B cell (primary cell): ENCODE data around the gene C1QTNF12. TPM values are rescaled to one million over a fixed set of nuclear protein-coding genes. Genes with fewer than 3 reads are reported as not detected.

ENCODE experiments used
- ATAC-seq: fragments of 200-7000 bp; cut with Tn5 transposase; one replicate; pipeline ENCODE4 v1.10.0; 2021; ENCODE audit warnings: low read depth, mild to moderate bottlenecking, moderate number of reproducible peaks, moderate library complexity
- CTCF ChIA-PET: fragments of 350-600 bp; sonication (Branson Sonifier 250); formaldehyde crosslinking; loops from one replicate; lab custom pipeline; 2021; ENCODE audit warnings: antibody characterized with exemption, inconsistent platforms; lab: Charles Lee
- POLR2A ChIA-PET: fragments of 350-600 bp; sonication (Branson Sonifier 250); formaldehyde crosslinking; loops from one replicate; lab custom pipeline; 2021; ENCODE audit warnings: antibody characterized with exemption; lab: Charles Lee
- DNase-seq: peaks from one replicate; pipeline ENCODE4 v3.0.0; 2013
- H2AFZ ChIP-seq: 2 replicates; pipeline ENCODE4 v1.6.1; 2012; ENCODE audit warnings: mild to moderate bottlenecking, low read depth, low read length; ENCODE audit not compliant: insufficient read depth, poor library complexity, severe bottlenecking
- H3K27ac ChIP-seq, 2 donors: 1 replicate in 1 of 2; 2 replicates in 1 of 2; pipeline ENCODE4 v1.5.1; 2012 to 2013; ENCODE audit warnings: low read length in 2 of 2, mild to moderate bottlenecking in 2 of 2, moderate library complexity in 1 of 2
- H3K27me3 ChIP-seq, 4 experiments: fragments of 200-600 bp in 1 of 4; sonication (generic) in 1 of 4; replicated peaks in 1 of 4; 1 replicate in 2 of 4; 2 replicates in 2 of 4; pipeline versions ENCODE4 v1.6.1 to v1.7.0; 2013 to 2016; ENCODE audit warnings: low read length in 3 of 4, mild to moderate bottlenecking in 2 of 4, mixed read lengths in 1 of 4, moderate library complexity in 1 of 4; ENCODE audit not compliant: insufficient read depth in 4 of 4, control insufficient read depth in 3 of 4; ENCODE audit errors: control extremely low read depth in 1 of 4
- H3K36me3 ChIP-seq, 2 experiments: replicated peaks in 1 of 2; 1 replicate in 1 of 2; 2 replicates in 1 of 2; pipeline versions ENCODE4 v1.6.1 to v1.7.1; 2013; ENCODE audit warnings: low read length in 1 of 2; ENCODE audit not compliant: insufficient read depth in 2 of 2, control insufficient read depth in 1 of 2; ENCODE audit errors: control extremely low read depth in 1 of 2, extremely low read depth in 1 of 2
- H3K4me1 ChIP-seq, 2 donors: fragments of 200-600 bp in 1 of 2; sonication (generic) in 1 of 2; 1 replicate in 1 of 2; 2 replicates in 1 of 2; pipeline versions ENCODE4 v1.5.1 to v1.6.1; 2013 to 2017; ENCODE audit warnings: low read length in 2 of 2; ENCODE audit not compliant: control insufficient read depth in 2 of 2, insufficient read depth in 2 of 2
- H3K4me2 ChIP-seq: replicated peaks from 2 replicates; pipeline ENCODE3; 2012; ENCODE audit warnings: mild to moderate bottlenecking, low read depth, low read length; ENCODE audit not compliant: poor library complexity, severe bottlenecking
- H3K4me3 ChIP-seq, 5 experiments: fragments of 200-600 bp in 1 of 5; sonication (generic) in 1 of 5; 1 replicate in 3 of 5; 2 replicates in 2 of 5; pipeline versions ENCODE4 v1.5.1 to v1.7.0; 2011 to 2016; ENCODE audit warnings: low read length in 4 of 5, mild to moderate bottlenecking in 4 of 5, low read depth in 2 of 5, control low read depth in 1 of 5, moderate library complexity in 1 of 5; ENCODE audit not compliant: insufficient read depth in 1 of 5; ENCODE audit errors: control extremely low read depth in 1 of 5, extremely low read depth in 1 of 5
- H3K79me2 ChIP-seq: fragments of 200-600 bp; sonication (generic); one replicate; pipeline ENCODE4 v1.6.0; 2016; ENCODE audit warnings: low read length; ENCODE audit not compliant: control insufficient read depth, insufficient read depth
- H3K9ac ChIP-seq: fragments of 200-600 bp; sonication (generic); 2 replicates; pipeline ENCODE4 v1.6.1; 2017; ENCODE audit warnings: mild to moderate bottlenecking, low read length, moderate library complexity
- H3K9me3 ChIP-seq, 3 donors: one replicate each; pipeline versions ENCODE4 v1.6.1 to v1.7.1; 2013; ENCODE audit warnings: low read length in 2 of 3; ENCODE audit not compliant: control insufficient read depth in 2 of 3, insufficient read depth in 1 of 3; ENCODE audit errors: control extremely low read depth in 1 of 3
- H4K20me1 ChIP-seq: 2 replicates; pipeline ENCODE4 v1.6.0; 2012; ENCODE audit warnings: mild to moderate bottlenecking, low read length; ENCODE audit not compliant: insufficient read depth, control insufficient read depth, poor library complexity, severe bottlenecking
- H3K27ac Mint-ChIP-seq: one replicate; pipeline ENCODE4 v1.8.0; 2021; ENCODE audit warnings: mixed read lengths
- H3K27me3 Mint-ChIP-seq: one replicate; pipeline ENCODE4 v1.8.0; 2021; ENCODE audit warnings: mixed read lengths
- H3K4me1 Mint-ChIP-seq: one replicate; pipeline ENCODE4 v1.8.0; 2021; ENCODE audit warnings: mixed read lengths
- H3K4me3 Mint-ChIP-seq: one replicate; pipeline ENCODE4 v1.8.0; 2021; ENCODE audit warnings: mixed read lengths
- H3K9me3 Mint-ChIP-seq: one replicate; pipeline ENCODE4 v1.8.0; 2022; ENCODE audit warnings: mixed read lengths; ENCODE audit not compliant: insufficient read depth
- EZH2 ChIP-seq: IDR thresholded peaks from 2 replicates; pipeline ENCODE4 v1.6.1; 2012; ENCODE audit warnings: borderline replicate concordance, low read depth, mild to moderate bottlenecking, moderate library complexity, low read length; ENCODE audit not compliant: insufficient read depth, poor library complexity, severe bottlenecking
- WGBS: methylation state at CpG from one replicate; pipeline ENCODE4 v1.1.5; 2013; ENCODE audit warnings: missing lambda C conversion rate; ENCODE audit not compliant: insufficient coverage; 5-methylcytosine and 5-hydroxymethylcytosine counted together
- intact Hi-C: fragments of 100-400 bp; cut with micrococcal nuclease; formaldehyde crosslinking; loops from one replicate; pipeline ENCODE4 v1.10.0; 2022
- polyA plus RNA-seq: library from polyadenylated mRNA; depleted of rRNA; stranded (reverse); fragments of >200 nt; gene quantifications from 2 replicates; pipeline ENCODE4 v1.2.3, GENCODE V29; 2012
- total RNA-seq, 2 donors: library from RNA; stranded (reverse); fragments of 120-200 nt in 1 of 2; gene quantifications; 1 replicate in 1 of 2; 2 replicates in 1 of 2; pipeline versions ENCODE4 v1.2.3 to v1.2.4, GENCODE V29; 2013 to 2022
- TF ChIP-seq, protein P1 (sequence below): fragments of 200-600 bp; IDR thresholded peaks from one replicate; pipeline ENCODE4 v1.8.0; 2022; ENCODE audit warnings: antibody characterized with exemption, mild to moderate bottlenecking

Gene C1QTNF12
- total and polyA plus RNA-seq, 2 donors (not counting 1 experiment from before 2014, with no cell fraction given) = 1.2 to 3.2 TPM

DNA sequence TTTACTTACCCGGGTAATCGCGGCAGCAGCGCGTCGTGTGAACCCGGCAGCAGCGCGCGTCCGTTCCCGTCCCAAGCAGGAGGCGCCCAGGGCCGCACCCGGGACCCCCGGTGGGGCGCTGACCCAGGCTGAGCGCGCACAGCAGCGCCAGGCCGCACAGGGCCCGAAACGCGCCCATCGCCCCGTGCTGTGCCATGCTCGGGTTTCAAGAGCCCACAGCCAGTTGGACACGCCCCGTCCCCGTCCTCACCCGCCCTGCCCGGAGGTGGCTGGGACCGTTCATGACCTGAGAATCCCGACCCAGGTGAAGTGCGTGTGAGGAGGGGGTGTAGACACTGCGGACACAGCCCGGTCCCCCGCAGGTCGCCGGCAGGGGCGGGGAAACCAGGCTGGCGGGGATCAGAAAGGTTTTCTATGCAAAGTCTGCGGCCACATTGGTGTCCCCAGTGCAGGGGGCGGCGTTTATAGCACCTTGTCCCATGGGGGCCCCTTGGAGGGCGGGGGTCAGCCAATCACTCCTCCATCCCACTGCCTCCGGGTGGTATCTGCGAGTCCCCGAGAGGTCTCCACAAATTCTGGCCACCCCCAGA is 40.1 kb downstream of the C1QTNF12 start, which contains the start of gene TNFRSF18:
TNFRSF18 (minus strand) TSS at position 217 of the 590 bp plus-strand sequence; CDS start at position 196, 21 bp downstream.
- no peaks in the 10 kb centered on the region for H3K36me3 ChIP-seq
- CTCF ChIA-PET = interaction anchor here (1.0 to 4.9 kb wide), 2 partner anchors 84 to 85 kb away, joined by 3 to 39 read pairs; no protein-coding TSS in a partner anchor
- peak within 1 kb of the TSS in 4 of 5 experiments; percentile 34 to 61 (median 50) for H3K4me3 ChIP-seq
- H3K27ac ChIP-seq = no peak within 1 kb of the TSS
- H4K20me1 ChIP-seq = no peaks in the 10 kb centered on the region
- H3K79me2 ChIP-seq = no peaks in the 10 kb centered on the region
- no peaks in the 10 kb centered on the region for H3K9me3 Mint-ChIP-seq
- TF ChIP-seq, protein P1, sequence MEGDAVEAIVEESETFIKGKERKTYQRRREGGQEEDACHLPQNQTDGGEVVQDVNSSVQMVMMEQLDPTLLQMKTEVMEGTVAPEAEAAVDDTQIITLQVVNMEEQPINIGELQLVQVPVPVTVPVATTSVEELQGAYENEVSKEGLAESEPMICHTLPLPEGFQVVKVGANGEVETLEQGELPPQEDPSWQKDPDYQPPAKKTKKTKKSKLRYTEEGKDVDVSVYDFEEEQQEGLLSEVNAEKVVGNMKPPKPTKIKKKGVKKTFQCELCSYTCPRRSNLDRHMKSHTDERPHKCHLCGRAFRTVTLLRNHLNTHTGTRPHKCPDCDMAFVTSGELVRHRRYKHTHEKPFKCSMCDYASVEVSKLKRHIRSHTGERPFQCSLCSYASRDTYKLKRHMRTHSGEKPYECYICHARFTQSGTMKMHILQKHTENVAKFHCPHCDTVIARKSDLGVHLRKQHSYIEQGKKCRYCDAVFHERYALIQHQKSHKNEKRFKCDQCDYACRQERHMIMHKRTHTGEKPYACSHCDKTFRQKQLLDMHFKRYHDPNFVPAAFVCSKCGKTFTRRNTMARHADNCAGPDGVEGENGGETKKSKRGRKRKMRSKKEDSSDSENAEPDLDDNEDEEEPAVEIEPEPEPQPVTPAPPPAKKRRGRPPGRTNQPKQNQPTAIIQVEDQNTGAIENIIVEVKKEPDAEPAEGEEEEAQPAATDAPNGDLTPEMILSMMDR = no peak
- no peak for TF ChIP-seq EZH2
- peak within 1 kb of the TSS; percentile 64 for H3K9ac ChIP-seq
- POLR2A ChIA-PET = interaction anchor here (0.6 to 1.2 kb wide), 3 partner anchors 33 to 126 kb away, joined by 3 to 4 read pairs (median 4); partner anchors contain the start of gene TTLL10
- DNase-seq = peak; percentile 72
- H3K27me3 Mint-ChIP-seq = peaks cover 9% of the 10 kb centered on the region
- H3K4me2 ChIP-seq = peak within 1 kb of the TSS; percentile 97
- under 1% methylated on average over 49 of the region's 49 CpGs for WGBS
- H3K4me1 Mint-ChIP-seq = peaks cover 27% of the 10 kb centered on the region
- ATAC-seq = peak; percentile 46
- peaks cover 0 to 40% (median 12%) of the 10 kb centered on the region in 4 experiments for H3K27me3 ChIP-seq
- intact Hi-C loops = loop anchor here (5.0 to 10.0 kb wide), 2 partner anchors 49 to 172 kb away; no protein-coding TSS in a partner anchor
- peak within 1 kb of the TSS; percentile 63 for H3K27ac Mint-ChIP-seq
- peaks cover 0 to 19% (median 0%) of the 10 kb centered on the region in 3 donors for H3K9me3 ChIP-seq
- H3K4me1 ChIP-seq = peaks cover 44 to 50% of the 10 kb centered on the region in 2 donors
- peak within 1 kb of the TSS; percentile 88 for H3K4me3 Mint-ChIP-seq
- H2AFZ ChIP-seq = peak within 1 kb of the TSS; percentile 76
